NCI-H345 treated with DMSO at 0.1 percent for 48 hours (cell line): ENCODE measurements around the gene MTMR1.

Experiments
- DNase-seq: peaks from one replicate; lab custom pipeline; 2025; ENCODE audit not compliant: unreplicated experiment; lab: John Stamatoyannopoulos, UW

MTMR1 gene

GRCh38 chrX:150762258-150763165 is 69.3 kb downstream of the MTMR1 start:
- no peak for DNase-seq

DNA sequence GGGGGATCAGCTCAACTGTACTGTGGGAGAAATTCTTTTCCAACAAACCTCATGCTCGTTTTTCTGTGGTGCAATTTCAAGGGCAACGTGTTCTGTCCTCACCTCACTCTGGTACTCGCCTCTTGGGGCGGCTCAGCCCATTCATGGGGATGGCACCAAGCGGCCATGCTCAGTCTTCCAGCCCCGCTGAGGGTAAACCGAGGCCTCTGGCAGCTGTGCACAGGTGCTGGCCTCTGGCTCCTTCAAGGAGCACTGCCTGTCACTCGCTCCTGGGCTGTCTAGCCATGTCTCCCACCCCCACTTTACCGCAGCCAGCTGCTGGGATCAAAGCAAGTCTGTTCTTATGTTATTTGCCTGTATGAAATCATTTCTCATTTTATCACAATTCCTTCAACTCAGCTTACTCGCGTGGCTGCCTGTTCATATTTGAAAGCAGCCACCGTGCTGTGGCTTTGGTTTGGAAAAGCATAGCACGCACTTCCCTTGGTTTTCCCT is 70.2 kb downstream of the MTMR1 start:
- no peak for DNase-seq

DNA sequence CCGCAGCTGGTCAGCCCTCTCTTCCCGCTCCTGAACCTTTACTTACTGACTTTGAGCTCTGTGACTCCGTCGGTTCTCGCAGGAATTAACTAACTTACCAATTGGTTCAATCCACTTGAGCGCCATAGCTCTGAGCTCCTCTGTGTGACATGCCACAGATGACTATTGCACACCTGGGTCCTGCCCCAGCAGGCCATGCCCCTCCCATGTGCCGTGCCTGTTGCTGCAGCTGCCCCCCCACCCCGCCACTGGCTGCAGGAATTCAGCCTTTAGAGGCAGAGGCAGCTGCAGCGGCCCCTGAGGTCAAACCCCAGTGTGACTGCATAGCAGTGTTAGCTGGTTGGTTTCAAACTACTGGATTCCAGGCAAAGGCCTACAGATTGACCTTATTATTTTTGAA is 70.6 kb downstream of the MTMR1 start:
- no peak for DNase-seq

- DNase-seq: no peak
Observed at GRCh38 chrX:150765237-150765636, 72.0 kb downstream of the MTMR1 start.

DNA sequence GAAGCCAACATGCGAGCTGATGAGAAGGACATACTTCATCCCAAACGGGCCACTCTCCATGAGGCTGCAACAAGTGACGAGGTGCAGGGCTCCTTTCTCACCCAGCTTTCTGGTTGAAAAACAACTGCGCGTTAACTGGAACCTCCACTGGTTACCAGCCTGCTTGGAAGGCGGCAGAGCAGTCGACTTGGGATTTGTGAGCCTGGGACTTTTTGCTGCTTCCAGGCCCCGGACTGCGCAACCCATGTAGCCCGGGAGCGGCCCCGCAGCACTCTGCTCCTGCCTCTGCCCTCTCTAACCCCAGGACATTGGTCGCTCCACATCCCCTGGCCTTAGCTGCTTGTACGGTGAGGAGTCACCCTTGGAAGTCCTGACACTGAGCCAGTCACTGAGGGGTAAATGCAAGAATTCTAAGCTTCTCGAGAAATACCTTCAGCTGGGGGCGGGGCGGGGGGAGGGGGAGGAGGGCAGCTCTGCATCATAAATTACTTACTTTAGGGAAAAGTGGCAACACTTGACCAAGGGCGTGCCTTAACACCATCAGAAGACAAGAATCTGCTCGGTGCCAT is 72.7 kb downstream of the MTMR1 start:
- no peak for DNase-seq

- no peak for DNase-seq
Observed at GRCh38 chrX:150766351-150767044, 73.3 kb downstream of the MTMR1 start.

GRCh38 chrX:150767045-150767395 is 73.8 kb downstream of the MTMR1 start:
- no peak for DNase-seq

DNA sequence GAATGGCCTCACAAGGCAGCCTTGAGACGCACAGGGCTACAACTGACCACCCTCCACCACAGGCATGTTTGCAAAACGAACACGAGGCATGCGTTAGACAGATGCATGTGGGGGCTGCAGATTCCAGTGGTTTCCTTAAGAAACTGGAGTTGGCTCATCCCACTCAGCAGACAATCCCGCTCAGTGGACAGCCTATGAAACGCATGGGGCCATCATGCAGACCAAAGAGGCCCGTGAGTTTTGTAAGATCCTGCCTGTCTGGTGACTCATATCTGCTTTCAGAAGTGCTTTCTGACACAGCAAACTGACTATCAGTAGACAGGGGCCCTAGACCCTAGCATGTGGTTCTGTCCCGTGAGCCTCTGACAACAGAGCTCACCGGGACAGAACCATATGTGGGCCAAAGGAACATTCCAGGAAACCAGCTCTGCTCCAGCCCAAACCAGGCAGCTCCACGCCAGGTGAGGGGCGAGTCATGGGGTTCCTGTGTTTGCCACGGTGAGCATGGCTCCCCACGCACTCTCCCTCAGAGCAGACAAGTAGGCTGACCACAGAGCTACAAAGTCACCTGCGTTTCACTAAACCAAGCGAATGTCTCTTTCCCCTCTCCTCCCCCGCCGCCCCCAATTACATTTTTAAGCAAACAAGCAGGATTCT is 74.4 kb downstream of the MTMR1 start:
- no peak for DNase-seq

GRCh38 chrX:150768132-150768485 is 74.9 kb downstream of the MTMR1 start:
- DNase-seq: no peak

DNA sequence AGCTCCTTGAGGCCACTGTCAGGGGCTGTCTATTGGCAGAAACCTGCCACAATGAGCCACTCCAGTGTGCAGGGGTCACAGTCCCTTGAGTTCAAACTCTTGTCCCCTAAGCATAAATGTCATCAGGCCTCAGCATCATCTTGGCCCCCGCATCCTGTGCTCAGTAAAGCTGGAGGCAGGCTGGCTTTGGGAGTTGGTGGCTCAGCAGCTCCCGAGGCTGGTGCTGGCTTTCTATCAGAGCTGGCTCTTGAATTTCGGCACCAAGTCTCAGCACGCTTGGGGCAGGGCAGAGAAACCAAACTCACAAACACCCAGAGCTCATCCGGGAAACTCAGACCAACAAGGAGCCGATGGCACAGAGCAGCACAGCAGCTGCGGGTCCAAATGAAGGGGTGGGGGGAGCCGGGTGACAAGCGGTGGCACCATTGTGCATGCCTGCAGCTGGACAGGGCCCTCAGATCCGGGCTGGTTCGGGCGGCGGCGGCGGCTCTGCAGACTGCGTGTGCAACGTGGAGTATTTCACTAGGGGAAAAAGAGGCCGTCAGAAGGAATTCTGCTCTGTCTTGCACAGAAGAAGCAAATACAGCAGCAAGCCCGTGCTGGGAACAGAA is 75.5 kb downstream of the MTMR1 start:
- no peak for DNase-seq

- no peak for DNase-seq
Observed at GRCh38 chrX:150769408-150769807, 76.2 kb downstream of the MTMR1 start.

- no peak for DNase-seq
Observed at GRCh38 chrX:150770623-150771022, 77.4 kb downstream of the MTMR1 start.

GRCh38 chrX:150771116-150771515 is 77.9 kb downstream of the MTMR1 start:
- peak; percentile 3 for DNase-seq

DNA sequence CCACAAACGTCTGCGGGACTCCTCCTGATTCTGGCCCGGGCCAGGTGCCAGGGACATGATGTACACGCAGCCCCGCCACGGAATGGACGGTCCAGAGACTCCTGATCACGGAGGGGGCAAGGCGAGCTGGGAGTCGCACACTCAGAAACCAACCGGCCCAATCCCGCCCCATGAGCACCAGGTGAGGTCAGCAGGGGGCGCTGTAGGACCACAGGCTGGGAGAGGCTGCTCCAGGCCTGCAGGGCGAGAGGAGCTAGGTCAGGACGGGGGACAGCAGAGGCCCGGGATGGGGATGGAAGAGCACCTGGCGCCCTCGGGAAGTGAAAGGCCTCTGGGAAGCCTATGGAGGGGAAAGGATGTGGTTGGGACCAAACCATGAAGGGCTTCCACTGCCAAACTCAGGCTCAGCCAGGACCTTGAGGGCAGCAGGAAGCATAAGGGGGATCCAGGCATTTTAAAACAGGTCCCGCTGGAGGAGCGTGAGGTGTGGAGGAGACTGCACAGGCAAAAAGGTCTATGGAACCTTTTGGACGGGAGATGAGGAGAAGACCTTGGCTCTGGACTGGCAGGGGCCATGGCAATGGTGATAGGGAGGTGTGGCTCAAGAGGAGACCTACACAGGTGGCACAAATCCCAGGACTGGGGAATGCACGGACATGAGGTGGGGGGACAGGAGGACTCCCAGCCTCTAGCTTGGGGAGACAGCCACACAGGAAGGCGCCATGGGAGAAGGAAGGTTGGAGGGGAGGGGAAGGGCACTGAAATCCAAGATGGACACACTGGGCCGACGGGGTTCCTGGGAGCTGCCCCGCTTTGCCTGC is 79.2 kb downstream of the MTMR1 start:
- peak; percentile 17 for DNase-seq

DNA sequence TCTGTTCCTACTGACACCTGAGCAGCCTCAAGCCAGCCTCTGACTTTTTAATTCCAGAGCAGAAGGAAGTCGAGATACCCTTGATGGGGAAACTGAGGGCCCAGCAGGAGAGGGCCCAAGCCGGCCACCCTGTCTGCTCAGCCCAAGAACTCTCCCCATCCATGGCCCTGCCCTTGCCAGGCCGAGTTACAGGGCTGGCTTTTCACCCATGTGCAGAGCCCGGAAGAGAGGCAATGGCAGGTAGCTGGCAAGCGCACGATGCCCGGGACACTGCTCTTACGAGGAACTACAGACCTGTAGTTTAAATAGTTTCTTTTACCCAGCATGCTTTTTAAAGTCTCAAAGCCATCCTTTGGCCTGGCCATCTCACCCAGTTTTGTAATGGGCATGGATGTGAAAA is 79.9 kb downstream of the MTMR1 start:
- no peak for DNase-seq

- no peak for DNase-seq
Observed at GRCh38 chrX:150773634-150774033, 80.4 kb downstream of the MTMR1 start.

DNA sequence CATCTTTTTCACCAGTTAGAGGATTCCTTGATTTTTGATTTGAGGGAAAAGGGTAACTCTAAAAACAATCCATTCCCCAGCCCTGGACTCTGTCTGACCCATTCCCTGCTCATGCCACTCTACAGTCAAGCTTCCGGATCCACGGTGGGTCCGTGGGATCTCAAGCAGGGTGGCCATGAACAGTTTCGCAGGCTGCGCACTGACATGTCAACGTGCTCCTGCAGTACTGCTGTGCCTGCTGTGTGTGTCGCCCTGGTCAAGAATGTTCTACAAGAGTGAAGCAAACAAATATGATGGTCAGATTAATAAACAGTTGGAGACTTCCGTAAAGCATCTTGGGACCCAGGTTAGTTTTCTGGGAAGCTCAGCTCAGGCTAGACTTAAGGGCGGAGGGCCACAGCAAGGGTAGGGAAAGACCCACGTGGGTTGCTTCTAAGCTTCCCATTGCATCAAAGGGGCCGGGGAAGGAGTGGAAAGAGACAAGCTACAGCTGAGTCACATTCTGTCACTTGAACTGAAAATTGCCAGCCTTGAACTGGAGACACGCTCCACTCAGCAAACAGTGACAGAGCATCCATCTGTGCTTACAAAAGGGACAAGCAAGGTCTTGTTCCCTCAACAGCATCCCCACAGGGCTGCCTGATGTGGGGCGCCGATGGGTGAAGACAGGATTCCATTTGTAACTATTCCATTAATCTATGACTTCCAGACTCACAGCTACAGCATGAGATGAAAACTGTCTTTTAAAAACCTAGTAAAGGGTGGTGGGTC is 81.8 kb downstream of the MTMR1 start:
- DNase-seq: no peak

- DNase-seq: no peak
Observed at GRCh38 chrX:150775569-150776350, 82.6 kb downstream of the MTMR1 start.
